ENCODE results near the gene CLOCK. TPM values are rescaled to one million over a fixed set of nuclear protein-coding genes. Genes with fewer than 3 reads are reported as not detected.

The CLOCK gene
- total and polyA plus RNA-seq, 10 of the 15 experiments (the other 5 are each of a cell fraction or from before 2014, with no cell fraction given), result 2.8 to 11.7 (median 10.4) TPM

- TF ChIP-seq ATF2 (IDR thresholded peaks at IDR 0.05; ENCODE audit: low read length) (peak; percentile 94), ZNF384 (IDR thresholded peaks at IDR 0.05; ENCODE audit: borderline replicate concordance, low read depth, low read length) (peak; percentile 85), SMARCA5 (IDR thresholded peaks at IDR 0.05) (no peak), RAD21 (IDR thresholded peaks at IDR 0.05; ENCODE audit: insufficient read depth, low read depth, low read length) (no peak), ZNF622 (IDR thresholded peaks at IDR 0.05) (no peak), KAT2A (conservative IDR thresholded peaks at IDR 0.05; ENCODE audit: control insufficient read depth, low read depth, low read length) (no peak), IRF5 (IDR thresholded peaks at IDR 0.05; ENCODE audit: borderline replicate concordance) (no peak), NRF1 (conservative IDR thresholded peaks at IDR 0.05; ENCODE audit: low read depth, low read length) (no peak), STAT3 (IDR thresholded peaks at IDR 0.05; ENCODE audit: low read depth, low read length) (no peak), RBBP5 (conservative IDR thresholded peaks at IDR 0.05) (no peak), SUZ12 (IDR thresholded peaks at IDR 0.05; ENCODE audit: unreplicated experiment) (no peak), BCL3 (IDR thresholded peaks at IDR 0.05; ENCODE audit: borderline replicate concordance, insufficient read depth, low read depth, low read length, poor library complexity, severe bottlenecking) (peak; percentile 73), BRCA1 (IDR thresholded peaks at IDR 0.05; ENCODE audit: low read depth, low read length) (no peak), ATF3 (IDR thresholded peaks at IDR 0.05; ENCODE audit: borderline replicate concordance, extremely low read depth, low read depth, low read length) (no peak), CBX3 (IDR thresholded peaks at IDR 0.05; ENCODE audit: borderline replicate concordance, low read depth) (no peak), SREBF2 (IDR thresholded peaks at IDR 0.05; ENCODE audit: low read length) (no peak), HCFC1 (IDR thresholded peaks at IDR 0.05; ENCODE audit: low read length) (no peak), BCL11A (IDR thresholded peaks at IDR 0.05; ENCODE audit: low read depth, low read length) (peak; percentile 89), CTCF (IDR thresholded peaks at IDR 0.05 in 2 of 3, conservative IDR thresholded peaks at IDR 0.05 in 1 of 3; ENCODE audit: control insufficient read depth in 2 of 3, extremely low read depth in 1 of 3, insufficient read depth in 1 of 3, low read depth in 3 of 3, low read length in 3 of 3) (no peak), ZNF274 (IDR thresholded peaks at IDR 0.05; ENCODE audit: insufficient read depth, insufficient read length) (no peak), TARDBP (IDR thresholded peaks at IDR 0.05; ENCODE audit: borderline replicate concordance) (no peak), SIX5 (IDR thresholded peaks at IDR 0.05; ENCODE audit: low read depth, low read length, severe bottlenecking) (no peak), BMI1 (IDR thresholded peaks at IDR 0.05; ENCODE audit: borderline replicate concordance) (peak; percentile 87), NFYB (IDR thresholded peaks at IDR 0.05; ENCODE audit: insufficient read depth, low read depth, low read length) (no peak), POLR2AphosphoS5 (IDR thresholded peaks at IDR 0.05; ENCODE audit: low read length) (no peak), NBN (IDR thresholded peaks at IDR 0.05) (peak; percentile 37; the same call in 1 of the 2 replicates), TBL1XR1 (IDR thresholded peaks at IDR 0.05; ENCODE audit: low read depth, low read length) (no peak)
Measured at GRCh38 chr4:55561889-55562288, 15.2 kb upstream of the CLOCK start (continued).
